Esophagus squamous epithelium (tissue), 4 donors: ENCODE data around the gene MAP7D3.

ENCODE experiments used
- CTCF ChIP-seq, 6 experiments: fragments of 450-650 bp in 4 of 6; fragments of 200-600 bp in 2 of 6; sonication (generic) in 2 of 6; IDR thresholded peaks; one replicate each; pipeline ENCODE4 v1.5.1; 2016 to 2019; ENCODE audit warnings: antibody characterized with exemption in 6 of 6, mild to moderate bottlenecking in 4 of 6, moderate library complexity in 4 of 6
- POLR2A ChIP-seq, 4 donors: fragments of 450-650 bp; IDR thresholded peaks; one replicate each; pipeline ENCODE4 v1.6.1; 2017; ENCODE audit warnings: antibody characterized with exemption in 4 of 4, mild to moderate bottlenecking in 4 of 4, moderate library complexity in 3 of 4

GRCh38 chrX:136209751-136210150, 41.4 kb downstream of the MAP7D3 start:
- TF ChIP-seq CTCF (IDR thresholded peaks at IDR 0.05) (no peak), POLR2A (IDR thresholded peaks at IDR 0.05) (no peak)
